GM19324 (cell line): ENCODE data around the gene BEST3.
"Not testable (repeated sequence)": the region's sequence is repeated elsewhere in the genome, so short reads cannot be mapped to it uniquely, and the experiment has no call there.

ENCODE experiments used
- ATAC-seq: cut with Tn5 transposase; IDR thresholded peaks from one replicate; pipeline ENCODE4 v1.9.1; 2021; ENCODE audit warnings: mild to moderate bottlenecking, moderate library complexity; ENCODE audit not compliant: unreplicated experiment, low FRiP score

The BEST3 gene

GRCh38 chr12:69688471-69689427, 10.4 kb downstream of the BEST3 start:
- no peak for ATAC-seq

- no peak for ATAC-seq
These were observed 11.1 kb downstream of the BEST3 start for GRCh38 chr12:69688021-69688420.

GRCh38 chr12:69687390-69687789, 11.7 kb downstream of the BEST3 start:
- ATAC-seq: no peak

- ATAC-seq: peak; percentile 65
These were observed 12.4 kb downstream of the BEST3 start for GRCh38 chr12:69686731-69687130.

- no peak for ATAC-seq
These were observed 13.3 kb downstream of the BEST3 start for GRCh38 chr12:69685810-69686209.

GRCh38 chr12:69684466-69684865, 14.6 kb downstream of the BEST3 start:
- ATAC-seq: no peak

- no peak for ATAC-seq
These were observed 16.9 kb downstream of the BEST3 start for GRCh38 chr12:69682110-69682755.

GRCh38 chr12:69679119-69679518, 20.0 kb downstream of the BEST3 start:
- no peak for ATAC-seq

- ATAC-seq: no peak
These were observed 22.7 kb downstream of the BEST3 start for GRCh38 chr12:69676257-69677012.

GRCh38 chr12:69672195-69672594, 26.9 kb downstream of the BEST3 start:
- ATAC-seq: no peak

GRCh38 chr12:69671597-69671996, 27.5 kb downstream of the BEST3 start:
- ATAC-seq: no peak

GRCh38 chr12:69666798-69667197, 32.3 kb downstream of the BEST3 start:
- no peak for ATAC-seq

- not testable (repeated sequence) for ATAC-seq
These were observed 34.1 kb downstream of the BEST3 start for GRCh38 chr12:69664930-69665377.

- no peak for ATAC-seq
These were observed 35.4 kb downstream of the BEST3 start for GRCh38 chr12:69663726-69664125.

- ATAC-seq: no peak
These were observed 36.3 kb downstream of the BEST3 start for GRCh38 chr12:69662764-69663163.

- ATAC-seq: no peak
These were observed 37.7 kb downstream of the BEST3 start for GRCh38 chr12:69661386-69661785.

- no peak for ATAC-seq
These were observed 38.8 kb downstream of the BEST3 start for GRCh38 chr12:69660164-69660863.

- no peak for ATAC-seq
These were observed 40.9 kb downstream of the BEST3 start for GRCh38 chr12:69658203-69658602.

- ATAC-seq: no peak
These were observed 41.5 kb downstream of the BEST3 start for GRCh38 chr12:69657376-69658137.
